NT2/D1 (cell line): Measurements from ENCODE around the gene MRPL49.

ENCODE experiments used
- DNase-seq: peaks from one replicate; pipeline ENCODE4 v3.0.0-alpha.2; 2011; ENCODE audit warnings: low read depth, low spot score
- H3K27me3 ChIP-seq: 2 replicates; pipeline ENCODE4 v1.6.0; 2011; ENCODE audit warnings: mild to moderate bottlenecking; ENCODE audit not compliant: insufficient read length, insufficient read depth
- H3K36me3 ChIP-seq: 2 replicates; pipeline ENCODE4 v1.6.1; 2011; ENCODE audit warnings: mild to moderate bottlenecking, low read length, mixed read lengths; ENCODE audit not compliant: insufficient read depth, insufficient read length
- H3K4me1 ChIP-seq: 2 replicates; pipeline ENCODE4 v1.5.1; 2011; ENCODE audit not compliant: insufficient read depth, insufficient read length
- H3K4me3 ChIP-seq: 2 replicates; pipeline ENCODE4 v1.5.1; 2011; ENCODE audit warnings: low read depth; ENCODE audit not compliant: insufficient read length
- H3K9ac ChIP-seq: 2 replicates; pipeline ENCODE4 v1.6.0; 2011; ENCODE audit warnings: low read depth; ENCODE audit not compliant: insufficient read length
- H3K9me3 ChIP-seq: 2 replicates; pipeline ENCODE4 v1.5.1; 2011; ENCODE audit warnings: mild to moderate bottlenecking, low read length; ENCODE audit not compliant: insufficient read depth
- SUZ12 ChIP-seq: IDR thresholded peaks from 2 replicates; pipeline ENCODE4 v1.6.1; 2011; ENCODE audit not compliant: insufficient read length, insufficient read depth; ENCODE audit errors: extremely low read depth
- YY1 ChIP-seq: IDR thresholded peaks from 2 replicates; pipeline ENCODE4 v1.6.1; 2011; ENCODE audit not compliant: insufficient read length, insufficient read depth
- ZNF274 ChIP-seq: IDR thresholded peaks from 2 replicates; pipeline ENCODE4 v1.6.1; 2011; ENCODE audit warnings: mild to moderate bottlenecking, low read depth, low read length

MRPL49 gene

DNA sequence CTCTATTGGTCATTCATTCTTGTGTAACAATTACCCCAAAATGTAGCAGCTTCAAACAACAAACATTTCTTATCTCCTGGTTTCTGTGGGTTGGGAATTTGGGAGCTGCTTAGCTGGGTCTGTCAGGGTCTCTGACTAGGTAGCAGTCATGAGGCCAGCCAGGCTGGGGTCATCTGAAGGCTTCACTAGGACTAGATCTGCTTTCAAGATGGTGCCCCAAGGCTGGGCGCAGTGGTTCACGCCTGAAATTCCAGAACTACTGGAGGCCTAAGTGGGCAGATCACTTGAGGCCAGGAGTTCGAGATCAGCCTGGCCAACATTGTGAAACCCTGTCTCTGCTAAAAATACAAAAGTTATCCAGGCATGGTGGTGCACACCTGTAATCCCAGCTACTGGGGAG is 34.8 kb downstream of the MRPL49 start:
- no peaks in the 10 kb centered on the region for H3K27me3 ChIP-seq
- no peaks in the 10 kb centered on the region for H3K36me3 ChIP-seq
- DNase-seq, result no peak
- H3K4me3 ChIP-seq, result no peak overlapping the region
- no peak overlapping the region for H3K9ac ChIP-seq
- H3K9me3 ChIP-seq, result no peaks in the 10 kb centered on the region
- no peaks in the 10 kb centered on the region for H3K4me1 ChIP-seq
- TF ChIP-seq YY1 (no peak), SUZ12 (no peak), ZNF274 (no peak)

DNA sequence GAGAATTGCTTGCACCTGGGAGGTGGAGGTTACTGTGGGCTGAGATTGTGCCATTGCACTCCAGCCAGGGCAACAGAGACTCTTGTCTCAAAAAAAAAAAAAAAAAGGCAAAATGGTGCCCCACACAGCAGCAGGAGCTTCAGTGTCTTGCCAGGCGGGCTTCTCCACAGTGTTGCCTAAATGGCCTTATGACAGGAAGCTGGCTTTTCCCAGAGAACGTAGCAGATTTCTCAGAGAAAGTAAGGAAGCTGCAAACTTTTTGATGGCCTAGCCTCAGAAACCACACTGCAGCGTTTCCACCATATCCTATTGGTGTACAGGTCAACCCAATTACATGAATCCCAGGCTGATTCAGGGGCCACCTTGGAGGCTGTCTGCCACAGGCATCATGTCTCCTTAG is 35.2 kb downstream of the MRPL49 start:
- no peak for DNase-seq
- Histone ChIP-seq H3K4me1 (no peaks in the 10 kb centered on the region), H3K4me3 (no peak overlapping the region), H3K9ac (no peak overlapping the region), H3K27me3 (no peaks in the 10 kb centered on the region), H3K36me3 (no peaks in the 10 kb centered on the region), H3K9me3 (no peaks in the 10 kb centered on the region)
- no peak for TF ChIP-seq YY1
- no peak for TF ChIP-seq ZNF274
- no peak for TF ChIP-seq SUZ12

DNA sequence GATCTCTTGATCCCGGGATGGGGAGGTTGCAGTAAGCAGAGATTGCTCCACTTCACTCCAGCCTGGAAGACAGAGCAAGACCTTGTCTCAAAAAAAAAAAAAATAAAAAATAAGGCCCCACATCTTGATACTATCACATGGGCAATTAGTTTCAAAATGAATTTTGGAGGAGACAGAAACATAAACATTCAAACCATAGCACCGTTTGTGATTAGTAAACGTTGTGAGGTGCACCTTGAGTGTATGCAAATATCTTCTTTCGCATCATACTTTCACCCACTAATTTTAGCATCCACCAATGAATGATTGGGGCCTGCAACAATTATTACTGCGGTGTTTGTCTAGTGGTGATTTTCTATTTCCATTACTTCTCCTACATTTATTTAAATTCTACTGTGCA is 36.9 kb downstream of the MRPL49 start:
- Histone ChIP-seq H3K9ac (no peak overlapping the region), H3K27me3 (no peaks in the 10 kb centered on the region), H3K9me3 (no peaks in the 10 kb centered on the region), H3K4me3 (no peak overlapping the region), H3K4me1 (no peaks in the 10 kb centered on the region), H3K36me3 (no peaks in the 10 kb centered on the region)
- TF ChIP-seq YY1 (no peak), SUZ12 (no peak), ZNF274 (no peak)
- DNase-seq, result no peak

DNA sequence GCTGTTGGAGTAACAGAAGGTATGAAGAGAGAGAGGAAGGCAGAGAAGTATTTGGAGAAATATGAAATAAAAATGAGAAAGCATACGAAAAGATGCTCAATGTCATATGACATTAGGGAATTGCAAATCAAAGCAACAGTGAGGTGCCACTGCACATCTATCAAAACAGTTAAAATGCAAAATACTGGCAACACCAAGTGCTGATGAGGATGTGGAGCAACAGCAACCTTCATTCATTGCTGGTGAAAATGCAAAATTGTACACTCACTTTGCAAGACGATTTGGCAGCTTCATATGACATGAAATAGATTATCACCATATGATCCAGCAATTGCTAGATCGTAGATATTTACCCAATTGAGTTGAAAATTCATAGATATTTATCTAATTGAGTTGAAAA is 38.5 kb downstream of the MRPL49 start:
- H3K4me1 ChIP-seq, result no peaks in the 10 kb centered on the region
- DNase-seq, result no peak
- TF ChIP-seq YY1 (no peak), ZNF274 (no peak), SUZ12 (no peak)
- H3K36me3 ChIP-seq, result no peaks in the 10 kb centered on the region
- no peaks in the 10 kb centered on the region for H3K27me3 ChIP-seq
- H3K4me3 ChIP-seq, result no peak overlapping the region
- H3K9ac ChIP-seq, result no peak overlapping the region
- no peaks in the 10 kb centered on the region for H3K9me3 ChIP-seq

DNA sequence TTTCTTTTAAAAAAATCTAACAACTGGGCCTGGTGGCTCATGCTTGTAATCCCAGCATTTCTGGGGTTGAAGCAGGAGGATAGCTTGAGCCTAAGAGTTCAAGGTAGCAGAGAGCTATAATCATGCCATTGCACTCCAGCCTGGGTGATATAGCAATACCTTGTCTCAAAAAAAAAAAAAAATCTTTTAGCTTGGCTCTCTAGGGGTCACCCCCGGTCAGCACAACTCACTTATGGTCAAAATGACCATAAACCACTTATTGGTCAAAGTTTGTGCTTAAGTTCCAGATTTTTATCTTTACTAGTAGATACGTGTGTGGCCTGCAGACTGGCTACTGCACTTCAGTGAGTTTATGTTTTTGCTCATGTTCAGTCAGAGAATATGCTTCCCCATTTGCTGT is 41.6 kb downstream of the MRPL49 start:
- Histone ChIP-seq H3K4me1 (no peaks in the 10 kb centered on the region), H3K27me3 (no peaks in the 10 kb centered on the region), H3K9ac (no peak overlapping the region), H3K36me3 (no peaks in the 10 kb centered on the region), H3K4me3 (no peak overlapping the region), H3K9me3 (no peaks in the 10 kb centered on the region)
- DNase-seq, result no peak
- TF ChIP-seq SUZ12 (no peak), YY1 (no peak), ZNF274 (no peak)

DNA sequence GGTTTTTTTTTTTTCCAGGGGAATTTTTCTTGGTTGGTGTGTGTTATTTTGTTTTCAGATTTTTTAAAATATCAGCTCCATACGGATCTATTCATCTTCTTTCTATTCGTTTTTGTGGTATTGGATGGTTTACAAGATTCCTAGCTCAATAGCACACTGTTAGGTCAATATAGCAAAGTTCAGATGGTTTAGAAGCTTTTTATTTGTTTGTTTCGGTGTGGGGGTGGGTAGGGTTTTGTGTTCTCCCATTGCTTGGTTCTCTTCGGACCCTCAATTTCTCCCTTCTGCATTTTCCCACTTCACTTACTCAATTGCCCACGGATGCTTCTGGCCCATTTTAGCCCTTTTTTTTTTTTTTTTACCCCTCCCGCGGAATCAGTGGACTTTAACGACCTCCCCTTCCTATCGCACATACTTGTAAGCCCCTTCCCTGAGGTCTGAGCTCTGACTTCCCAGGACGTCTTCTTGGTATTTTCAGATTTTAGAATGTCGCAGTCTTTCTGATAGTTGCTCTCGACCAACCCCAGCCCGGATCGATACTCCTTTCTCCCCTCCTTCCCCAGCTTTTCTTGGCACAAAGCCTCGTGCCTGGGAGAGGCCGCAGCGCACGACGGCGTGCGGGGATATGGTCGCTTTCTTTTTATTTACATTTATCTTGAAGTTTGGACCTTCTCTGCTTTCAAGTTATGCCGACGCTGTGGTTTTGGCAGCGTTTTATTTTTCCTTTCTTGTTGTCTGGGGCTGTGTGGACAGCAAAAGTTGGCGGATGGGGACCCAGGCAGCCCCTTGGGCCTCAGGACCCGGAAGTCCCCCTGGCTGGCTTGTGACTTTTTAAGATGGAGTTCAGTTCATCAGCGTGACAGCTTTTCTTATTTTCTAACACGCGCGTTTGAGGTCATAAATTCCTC is 43.5 kb downstream of the MRPL49 start:
- H3K4me1 ChIP-seq, result peaks cover 5% of the 10 kb centered on the region
- H3K36me3 ChIP-seq, result no peaks in the 10 kb centered on the region
- TF ChIP-seq YY1 (no peak), SUZ12 (no peak), ZNF274 (no peak)
- DNase-seq, result no peak
- no peak overlapping the region for H3K4me3 ChIP-seq
- no peaks in the 10 kb centered on the region for H3K27me3 ChIP-seq
- no peaks in the 10 kb centered on the region for H3K9me3 ChIP-seq
- H3K9ac ChIP-seq, result no peak overlapping the region

DNA sequence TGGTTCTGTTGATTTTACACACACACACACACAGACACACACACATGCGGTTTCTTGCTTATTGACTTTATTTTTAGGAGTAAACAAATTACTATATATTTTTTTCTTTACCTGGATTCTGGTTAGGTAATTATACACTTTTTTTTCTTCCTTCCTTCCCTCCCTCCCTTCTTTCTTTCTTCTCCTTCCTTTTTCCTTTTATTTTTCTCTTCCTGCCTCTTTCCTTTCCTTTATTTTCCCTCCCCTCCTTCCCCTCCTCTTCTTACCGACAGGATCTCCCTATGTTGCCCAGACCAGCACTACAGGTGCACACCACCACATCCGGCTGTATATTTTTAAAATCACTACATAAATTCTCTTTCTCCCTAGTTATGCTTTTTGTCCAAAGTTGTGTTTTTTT is 44.8 kb downstream of the MRPL49 start:
- DNase-seq, result no peak
- H3K4me1 ChIP-seq, result peaks cover 11% of the 10 kb centered on the region
- H3K36me3 ChIP-seq, result no peaks in the 10 kb centered on the region
- H3K27me3 ChIP-seq, result no peaks in the 10 kb centered on the region
- no peaks in the 10 kb centered on the region for H3K9me3 ChIP-seq
- H3K9ac ChIP-seq, result peak overlapping the region; percentile 17
- no peak overlapping the region for H3K4me3 ChIP-seq
- TF ChIP-seq YY1, result no peak
- TF ChIP-seq ZNF274, result no peak
- no peak for TF ChIP-seq SUZ12

DNA sequence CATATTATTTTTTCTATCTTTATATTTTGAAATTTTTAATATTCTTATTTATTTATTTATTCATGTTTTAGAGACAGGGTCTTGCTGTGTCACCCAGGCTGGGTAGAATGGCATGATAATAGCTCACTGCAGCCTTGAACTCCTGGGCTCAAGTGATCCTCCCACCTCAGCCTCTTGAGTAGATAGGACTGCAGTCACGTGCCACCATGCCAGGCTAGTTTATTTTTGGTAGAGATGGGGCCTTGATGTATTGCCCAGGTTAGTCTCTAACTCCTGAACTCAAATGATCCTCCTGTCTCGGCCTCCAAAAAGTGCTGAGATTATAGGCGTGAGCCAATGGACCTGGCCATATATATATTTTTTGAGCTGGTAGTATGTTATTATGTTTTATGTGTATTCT is 45.5 kb downstream of the MRPL49 start:
- DNase-seq, result no peak
- Histone ChIP-seq H3K27me3 (no peaks in the 10 kb centered on the region), H3K9ac (no peak overlapping the region), H3K9me3 (no peaks in the 10 kb centered on the region), H3K4me1 (peaks cover 11% of the 10 kb centered on the region), H3K4me3 (no peak overlapping the region), H3K36me3 (no peaks in the 10 kb centered on the region)
- TF ChIP-seq SUZ12 (no peak), YY1 (no peak), ZNF274 (no peak)
